ENCODE results near the gene DPP3.

The DPP3 gene

DNA sequence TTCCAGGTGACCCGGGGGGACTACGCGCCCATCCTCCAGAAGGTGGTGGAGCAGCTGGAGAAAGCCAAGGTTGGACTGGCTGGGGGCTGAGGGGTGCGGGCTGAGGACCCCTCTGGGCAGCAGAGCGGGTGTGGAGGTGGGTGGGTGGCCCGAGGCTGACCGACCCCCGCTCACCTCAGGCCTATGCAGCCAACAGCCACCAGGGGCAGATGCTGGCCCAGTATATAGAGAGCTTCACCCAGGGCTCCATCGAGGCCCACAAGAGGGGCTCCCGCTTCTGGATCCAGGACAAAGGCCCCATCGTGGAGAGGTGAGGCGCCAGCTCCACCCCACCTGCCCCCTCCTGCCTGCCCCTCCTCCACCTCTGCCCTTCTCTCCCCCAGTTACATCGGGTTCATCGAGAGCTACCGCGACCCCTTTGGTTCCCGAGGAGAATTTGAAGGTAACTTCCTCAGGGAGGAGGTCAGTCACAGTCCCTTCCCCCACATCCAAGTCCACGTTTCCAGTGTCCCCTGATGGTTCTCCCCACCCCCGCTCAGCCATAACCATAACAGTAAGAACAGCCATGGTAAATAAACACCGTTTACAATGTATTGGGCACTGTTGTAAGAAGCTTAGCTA is 11.2 kb downstream of the DPP3 start:
- H3K27me3 ChIP-seq = no peaks in the 10 kb centered on the region
- H3K36me3 ChIP-seq = no peaks in the 10 kb centered on the region; the same call in 1 of the 2 replicates
- H3K4me1 ChIP-seq = no peaks in the 10 kb centered on the region
- no peaks in the 10 kb centered on the region for H3K9me3 ChIP-seq
- no peak for DNase-seq
- TF ChIP-seq, protein P1, sequence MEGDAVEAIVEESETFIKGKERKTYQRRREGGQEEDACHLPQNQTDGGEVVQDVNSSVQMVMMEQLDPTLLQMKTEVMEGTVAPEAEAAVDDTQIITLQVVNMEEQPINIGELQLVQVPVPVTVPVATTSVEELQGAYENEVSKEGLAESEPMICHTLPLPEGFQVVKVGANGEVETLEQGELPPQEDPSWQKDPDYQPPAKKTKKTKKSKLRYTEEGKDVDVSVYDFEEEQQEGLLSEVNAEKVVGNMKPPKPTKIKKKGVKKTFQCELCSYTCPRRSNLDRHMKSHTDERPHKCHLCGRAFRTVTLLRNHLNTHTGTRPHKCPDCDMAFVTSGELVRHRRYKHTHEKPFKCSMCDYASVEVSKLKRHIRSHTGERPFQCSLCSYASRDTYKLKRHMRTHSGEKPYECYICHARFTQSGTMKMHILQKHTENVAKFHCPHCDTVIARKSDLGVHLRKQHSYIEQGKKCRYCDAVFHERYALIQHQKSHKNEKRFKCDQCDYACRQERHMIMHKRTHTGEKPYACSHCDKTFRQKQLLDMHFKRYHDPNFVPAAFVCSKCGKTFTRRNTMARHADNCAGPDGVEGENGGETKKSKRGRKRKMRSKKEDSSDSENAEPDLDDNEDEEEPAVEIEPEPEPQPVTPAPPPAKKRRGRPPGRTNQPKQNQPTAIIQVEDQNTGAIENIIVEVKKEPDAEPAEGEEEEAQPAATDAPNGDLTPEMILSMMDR (IDR thresholded peaks at IDR 0.05; ENCODE audit: low read depth, low read length) = peak; percentile 49
- H3K4me3 ChIP-seq (ENCODE audit: low read depth, low read length) = no peak overlapping the region

GRCh38 chr11:66492161-66492865 is 12.1 kb downstream of the DPP3 start:
- peaks cover 2% of the 10 kb centered on the region for H3K36me3 ChIP-seq
- H3K4me1 ChIP-seq = no peaks in the 10 kb centered on the region
- H3K9me3 ChIP-seq = no peaks in the 10 kb centered on the region
- H3K4me3 ChIP-seq (ENCODE audit: low read depth, low read length) = no peak overlapping the region
- DNase-seq = no peak
- TF ChIP-seq, protein P1 (IDR thresholded peaks at IDR 0.05; ENCODE audit: low read depth, low read length) = no peak
- H3K27me3 ChIP-seq = no peaks in the 10 kb centered on the region

DNA sequence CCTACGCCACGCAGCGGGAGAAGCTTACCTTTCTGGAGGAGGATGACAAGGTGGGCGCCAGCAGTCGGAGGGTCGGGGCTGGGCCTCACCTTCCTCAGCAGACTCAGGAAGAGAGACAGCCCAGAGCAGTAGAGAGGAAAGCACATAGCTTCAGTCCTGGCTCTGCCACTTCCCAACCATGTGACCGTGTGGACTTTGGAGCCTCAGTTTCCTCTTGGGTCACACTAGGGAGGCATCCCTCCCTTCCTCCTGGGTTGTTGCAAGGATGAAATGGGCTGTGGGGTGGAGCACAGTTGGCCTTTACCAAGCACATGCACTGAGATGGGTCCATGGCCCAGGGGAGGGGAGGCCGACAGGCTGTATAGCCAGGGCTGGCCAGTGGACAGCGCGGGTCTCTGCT is 12.9 kb downstream of the DPP3 start:
- Histone ChIP-seq H3K9me3 (no peaks in the 10 kb centered on the region), H3K4me1 (no peaks in the 10 kb centered on the region), H3K27me3 (no peaks in the 10 kb centered on the region), H3K4me3 (ENCODE audit: low read depth, low read length) (no peak overlapping the region), H3K36me3 (peaks cover 4% of the 10 kb centered on the region)
- DNase-seq = no peak
- TF ChIP-seq, protein P1 (IDR thresholded peaks at IDR 0.05; ENCODE audit: low read depth, low read length) = no peak

DNA sequence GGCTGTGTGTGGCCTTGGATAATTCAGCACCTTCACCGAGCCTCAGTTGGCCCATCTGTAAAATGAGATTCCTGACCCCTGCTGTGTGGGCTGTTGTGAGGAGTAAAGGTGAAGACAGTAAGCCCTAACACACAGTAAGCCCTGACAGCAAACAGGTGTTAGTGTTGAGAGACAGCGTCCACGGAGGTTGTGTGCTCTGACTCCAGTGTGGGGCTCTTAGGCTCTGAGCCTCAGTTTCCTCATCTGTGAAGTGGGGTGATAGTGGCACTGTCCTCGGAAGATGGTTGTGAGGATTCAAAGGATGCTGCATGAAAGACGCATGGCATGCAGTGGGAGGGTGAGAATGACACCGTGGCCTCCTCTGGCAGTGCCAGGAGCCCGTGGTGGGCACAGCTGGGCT is 14.2 kb downstream of the DPP3 start:
- Histone ChIP-seq H3K27me3 (no peaks in the 10 kb centered on the region), H3K36me3 (peaks cover 7% of the 10 kb centered on the region; the same call in 1 of the 2 replicates), H3K9me3 (no peaks in the 10 kb centered on the region), H3K4me1 (no peaks in the 10 kb centered on the region), H3K4me3 (ENCODE audit: low read depth, low read length) (no peak overlapping the region)
- TF ChIP-seq, protein P1 (IDR thresholded peaks at IDR 0.05; ENCODE audit: low read depth, low read length) = no peak
- no peak for DNase-seq

GRCh38 chr11:66494935-66495334 is 14.7 kb downstream of the DPP3 start:
- Histone ChIP-seq H3K9me3 (no peaks in the 10 kb centered on the region), H3K4me1 (no peaks in the 10 kb centered on the region), H3K36me3 (peaks cover 7% of the 10 kb centered on the region; the same call in 1 of the 2 replicates), H3K27me3 (no peaks in the 10 kb centered on the region), H3K4me3 (ENCODE audit: low read depth, low read length) (no peak overlapping the region)
- no peak for DNase-seq
- TF ChIP-seq, protein P1 (IDR thresholded peaks at IDR 0.05; ENCODE audit: low read depth, low read length) = no peak

DNA sequence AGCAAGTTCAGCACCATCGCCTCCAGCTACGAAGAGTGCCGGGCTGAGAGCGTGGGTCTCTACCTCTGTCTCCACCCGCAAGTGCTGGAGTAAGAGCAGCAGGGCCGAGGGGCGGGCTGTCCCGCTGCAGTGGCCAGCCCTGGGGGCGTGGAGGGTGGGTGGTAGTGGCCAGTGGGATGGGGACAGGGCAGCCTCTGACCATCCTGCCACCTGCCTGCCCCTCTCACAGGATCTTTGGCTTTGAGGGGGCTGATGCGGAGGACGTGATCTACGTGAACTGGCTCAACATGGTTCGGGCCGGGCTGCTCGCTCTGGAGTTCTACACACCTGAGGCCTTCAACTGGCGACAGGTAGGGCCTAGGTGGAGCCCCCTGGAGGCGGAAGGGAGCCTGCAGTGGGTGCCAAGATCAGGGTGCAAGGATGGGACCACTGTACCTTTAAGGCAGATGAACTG is 15.2 kb downstream of the DPP3 start:
- H3K4me1 ChIP-seq = no peaks in the 10 kb centered on the region
- no peak for DNase-seq
- H3K4me3 ChIP-seq (ENCODE audit: low read depth, low read length) = no peak overlapping the region
- no peaks in the 10 kb centered on the region for H3K9me3 ChIP-seq
- no peaks in the 10 kb centered on the region for H3K27me3 ChIP-seq
- peaks cover 7% of the 10 kb centered on the region; the same call in 1 of the 2 replicates for H3K36me3 ChIP-seq
- TF ChIP-seq, protein P1 (IDR thresholded peaks at IDR 0.05; ENCODE audit: low read depth, low read length) = no peak

Measured in BE2C (cell line).